Lower leg skin (tissue), 4 donors: Measurements from ENCODE around the gene SH2B3. TPM values are rescaled to one million over a fixed set of nuclear protein-coding genes. Genes with fewer than 3 reads are reported as not detected.
A peak's percentile ranks its signal among the peaks of the same experiment; 100 is the strongest.

ENCODE experiments used
- DNase-seq, 2 donors: peaks; one replicate each; pipeline ENCODE4 v3.0.0-alpha.2; 2019; ENCODE audit warnings: low spot score in 2 of 2
- H3K4me3 ChIP-seq: fragments of 200-600 bp; sonication (generic); 2 replicates; pipeline ENCODE4 v1.5.1; 2017; ENCODE audit warnings: mild to moderate bottlenecking, low read depth; ENCODE audit not compliant: poor library complexity, severe bottlenecking
- CTCF ChIP-seq, 3 donors: fragments of 450-650 bp; IDR thresholded peaks; one replicate each; pipeline ENCODE4 v1.5.1; 2016; ENCODE audit warnings: antibody characterized with exemption in 3 of 3, mild to moderate bottlenecking in 3 of 3, moderate library complexity in 2 of 3
- POLR2A ChIP-seq, 2 donors: fragments of 450-650 bp; IDR thresholded peaks; one replicate each; pipeline ENCODE4 v1.6.1; 2016 to 2017; ENCODE audit warnings: antibody characterized with exemption in 2 of 2, mild to moderate bottlenecking in 1 of 2, moderate library complexity in 1 of 2
- WGBS, 2 donors: methylation state at CpG; one replicate each; pipeline ENCODE4 v1.1.5; 2018; 5-methylcytosine and 5-hydroxymethylcytosine counted together
- intact Hi-C: fragments of 100-400 bp; cut with DNase I; formaldehyde crosslinking; loops from one replicate; pipeline ENCODE4 v1.15.0; 2023; ENCODE audit warnings: low total_unique reads
- total RNA-seq, 4 donors: library from RNA; depleted of rRNA; stranded (reverse); fragments of >200 nt; gene quantifications; one replicate each; pipeline ENCODE4 v1.1.0, GENCODE V29; 2016

SH2B3 gene
- total RNA-seq, 4 donors from 2014 or later: 6.5 to 16.1 (median 8.2) TPM

- H3K4me3 ChIP-seq: peak overlapping the region; percentile 72
- intact Hi-C loops: loop anchor here (5.0 kb wide), 1 partner anchor 1931 kb away; the partner anchor contains the start of gene SLC8B1
- 18 to 26% methylated on average over 27 to 30 of the region's 34 CpGs for WGBS, 2 donors
- no peak for DNase-seq
- TF ChIP-seq CTCF (IDR thresholded peaks at IDR 0.05) (no peak), POLR2A (IDR thresholded peaks at IDR 0.05) (no peak)
Observed at GRCh38 chr12:111406474-111407376, 1.0 kb downstream of the SH2B3 start.

GRCh38 chr12:111407377-111408115 is 1.8 kb downstream of the SH2B3 start:
- TF ChIP-seq CTCF (IDR thresholded peaks at IDR 0.05) (no peak), POLR2A (IDR thresholded peaks at IDR 0.05) (no peak)
- DNase-seq: no peak
- intact Hi-C loops: loop anchor here (5.0 kb wide), 1 partner anchor 1930 kb away; the partner anchor contains the start of gene SLC8B1
- H3K4me3 ChIP-seq: peak overlapping the region; percentile 72
- 69 to 74% methylated on average over 8 to 9 of the region's 9 CpGs for WGBS, 2 donors

GRCh38 chr12:111408116-111408440 is 2.4 kb downstream of the SH2B3 start:
- 83 to 89% methylated on average over 1 of the region's 1 CpG for WGBS, 2 donors
- DNase-seq: no peak
- TF ChIP-seq CTCF (IDR thresholded peaks at IDR 0.05): no peak
- intact Hi-C loops: loop anchor here (5.0 kb wide), 1 partner anchor 1929 kb away; the partner anchor contains the start of gene SLC8B1
- H3K4me3 ChIP-seq: no peak overlapping the region

- no peak for DNase-seq
- no peak for TF ChIP-seq POLR2A (IDR thresholded peaks at IDR 0.05)
- no peak for TF ChIP-seq CTCF (IDR thresholded peaks at IDR 0.05)
- intact Hi-C loops: loop anchor here (5.0 kb wide), 1 partner anchor 1928 kb away; the partner anchor contains the start of gene SLC8B1
- WGBS, 2 donors: 49 to 50% methylated on average over 4 of the region's 4 CpGs
- no peak overlapping the region for H3K4me3 ChIP-seq
Observed at GRCh38 chr12:111408686-111409402, 3.1 kb downstream of the SH2B3 start.

- TF ChIP-seq POLR2A (IDR thresholded peaks at IDR 0.05) (no peak), CTCF (IDR thresholded peaks at IDR 0.05) (no peak)
- 35 to 44% methylated on average over 1 to 9 of the region's 15 CpGs for WGBS, 2 donors
- intact Hi-C loops: loop anchor here (5.0 kb wide), 1 partner anchor 1928 kb away; the partner anchor contains the start of gene SLC8B1
- no peak overlapping the region for H3K4me3 ChIP-seq
- no peak for DNase-seq
Observed at GRCh38 chr12:111409403-111409779, 3.7 kb downstream of the SH2B3 start.
